ENCODE measurements around the gene DIDO1. TPM values are rescaled to one million over a fixed set of nuclear protein-coding genes. Genes with fewer than 3 reads are reported as not detected.

Gene DIDO1
- total and polyA plus RNA-seq, 9 of the 15 experiments (the other 6 are each of a cell fraction or from before 2014, with no cell fraction given): 4.4 to 46.8 (median 31.2) TPM

DNA sequence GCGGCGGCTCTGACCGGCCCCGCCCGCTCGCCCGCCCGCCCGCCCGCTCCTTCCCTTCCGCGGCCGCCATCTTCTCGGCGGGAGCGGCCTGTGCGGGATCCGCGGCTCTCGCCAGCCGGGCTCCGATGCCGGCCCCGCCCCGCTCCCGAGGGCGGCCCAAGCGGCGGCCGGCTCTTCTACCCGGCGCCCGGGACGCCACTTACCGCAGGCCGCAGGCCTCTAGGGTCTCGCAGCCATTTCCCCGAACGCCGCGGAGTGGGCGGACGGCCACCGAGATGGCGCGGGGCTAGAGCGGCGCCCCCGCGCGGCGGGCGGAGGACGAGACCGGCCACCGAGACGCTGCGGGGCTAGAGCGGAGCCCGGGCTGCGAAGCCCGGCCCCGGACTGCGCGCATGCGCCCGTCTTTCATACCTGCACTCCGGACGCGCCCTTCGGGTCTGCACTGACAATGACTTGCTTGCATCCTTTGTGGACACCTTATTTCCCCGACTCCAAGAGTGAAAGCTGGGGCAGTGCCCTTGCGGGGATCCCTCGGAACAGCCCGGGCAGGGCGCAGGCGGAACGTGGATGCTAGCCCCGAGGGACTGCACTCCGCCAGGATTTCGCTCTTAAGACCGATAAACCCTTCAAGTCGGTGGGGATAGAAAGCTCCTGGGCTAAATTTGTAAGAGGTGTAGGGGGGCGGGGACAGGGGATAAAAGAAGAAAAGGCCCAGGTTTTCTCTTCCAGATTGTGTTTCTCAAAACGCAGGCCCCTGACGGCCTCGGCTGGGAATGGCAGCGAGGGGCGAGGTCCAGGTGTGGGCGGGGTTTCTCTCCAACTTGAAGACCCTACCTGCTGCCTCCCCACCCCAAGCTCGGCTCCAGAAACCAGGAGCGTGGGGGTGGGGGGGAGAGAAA, at the start of gene DIDO1 (continued):
- TF ChIP-seq, protein P1, sequence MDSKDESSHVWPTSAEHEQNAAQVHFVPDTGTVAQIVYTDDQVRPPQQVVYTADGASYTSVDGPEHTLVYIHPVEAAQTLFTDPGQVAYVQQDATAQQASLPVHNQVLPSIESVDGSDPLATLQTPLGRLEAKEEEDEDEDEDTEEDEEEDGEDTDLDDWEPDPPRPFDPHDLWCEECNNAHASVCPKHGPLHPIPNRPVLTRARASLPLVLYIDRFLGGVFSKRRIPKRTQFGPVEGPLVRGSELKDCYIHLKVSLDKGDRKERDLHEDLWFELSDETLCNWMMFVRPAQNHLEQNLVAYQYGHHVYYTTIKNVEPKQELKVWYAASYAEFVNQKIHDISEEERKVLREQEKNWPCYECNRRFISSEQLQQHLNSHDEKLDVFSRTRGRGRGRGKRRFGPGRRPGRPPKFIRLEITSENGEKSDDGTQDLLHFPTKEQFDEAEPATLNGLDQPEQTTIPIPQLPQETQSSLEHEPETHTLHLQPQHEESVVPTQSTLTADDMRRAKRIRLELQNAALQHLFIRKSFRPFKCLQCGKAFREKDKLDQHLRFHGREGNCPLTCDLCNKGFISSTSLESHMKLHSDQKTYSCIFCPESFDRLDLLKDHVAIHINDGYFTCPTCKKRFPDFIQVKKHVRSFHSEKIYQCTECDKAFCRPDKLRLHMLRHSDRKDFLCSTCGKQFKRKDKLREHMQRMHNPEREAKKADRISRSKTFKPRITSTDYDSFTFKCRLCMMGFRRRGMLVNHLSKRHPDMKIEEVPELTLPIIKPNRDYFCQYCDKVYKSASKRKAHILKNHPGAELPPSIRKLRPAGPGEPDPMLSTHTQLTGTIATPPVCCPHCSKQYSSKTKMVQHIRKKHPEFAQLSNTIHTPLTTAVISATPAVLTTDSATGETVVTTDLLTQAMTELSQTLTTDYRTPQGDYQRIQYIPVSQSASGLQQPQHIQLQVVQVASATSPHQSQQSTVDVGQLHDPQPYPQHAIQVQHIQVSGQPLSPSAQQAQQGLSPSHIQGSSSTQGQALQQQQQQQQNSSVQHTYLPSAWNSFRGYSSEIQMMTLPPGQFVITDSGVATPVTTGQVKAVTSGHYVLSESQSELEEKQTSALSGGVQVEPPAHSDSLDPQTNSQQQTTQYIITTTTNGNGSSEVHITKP (IDR thresholded peaks at IDR 0.05; ENCODE audit: partially characterized antibody): no peak
- TF ChIP-seq CBX1 (IDR thresholded peaks at IDR 0.05; ENCODE audit: low read depth) (no peak; the same call in 1 of the 2 replicates), ZFP30 (CRISPR knock-in tag; IDR thresholded peaks at IDR 0.05; ENCODE audit: borderline replicate concordance) (no peak), FOXJ2 (tag; IDR thresholded peaks at IDR 0.05) (no peak), ATF4 (CRISPR knock-in tag; IDR thresholded peaks at IDR 0.05) (0 out of 2 replicates have a peak, but pooled peaks have one; percentile 22), ZNF140 (CRISPR knock-in tag; IDR thresholded peaks at IDR 0.05) (no peak), RFX1 (IDR thresholded peaks at IDR 0.05) (no peak), BRD4 (IDR thresholded peaks at IDR 0.05) (0 out of 2 replicates have a peak, but pooled peaks have one; percentile 69), BHLHE40 (IDR thresholded peaks at IDR 0.05; ENCODE audit: low read length) (no peak), EWSR1 (IDR thresholded peaks at IDR 0.05; ENCODE audit: borderline replicate concordance, low read depth, partially characterized antibody) (no peak), BMI1 (IDR thresholded peaks at IDR 0.05; ENCODE audit: low read length) (no peak), ZBTB2 (IDR thresholded peaks at IDR 0.05) (peak; percentile 75), HDAC3 (IDR thresholded peaks at IDR 0.05; ENCODE audit: borderline replicate concordance, partially characterized antibody) (no peak), ZNF197 (CRISPR knock-in tag; IDR thresholded peaks at IDR 0.05; ENCODE audit: low read depth) (no peak), ZNF253 (CRISPR knock-in tag; conservative IDR thresholded peaks at IDR 0.05) (no peak), EHMT2 (IDR thresholded peaks at IDR 0.05) (no peak), ESRRA (IDR thresholded peaks at IDR 0.05; ENCODE audit: borderline replicate concordance, low read depth) (peak; percentile 78)

Data from K562 (cell line).